PC-3 (cell line): ENCODE measurements around the gene CDK18. TPM values are rescaled to one million over a fixed set of nuclear protein-coding genes. Genes with fewer than 3 reads are reported as not detected.

Source experiments
- ATAC-seq: fragments of 200-7000 bp; cut with Tn5 transposase; 2 replicates; pipeline ENCODE4 v1.9.1; 2020; ENCODE audit warnings: mild to moderate bottlenecking, moderate library complexity
- BruUV-seq: library from RNA; stranded (reverse); fragments of 400-500 nt; replicated peaks from 2 replicates; lab custom pipeline; 2021; lab: Mats Ljungman, UMichigan
- CTCF ChIA-PET: fragments of 300-600 bp; sonication (Branson Sonifier 250); formaldehyde crosslinking; loops from one replicate; lab custom pipeline; 2022; ENCODE audit warnings: antibody characterized with exemption; lab: Charles Lee
- POLR2A ChIA-PET: fragments of 300-600 bp; sonication (Branson Sonifier 250); formaldehyde crosslinking; loops from one replicate; lab custom pipeline; 2022; ENCODE audit warnings: antibody characterized with exemption; ENCODE audit not compliant: unreplicated experiment; lab: Charles Lee
- DNase-seq: peaks from one replicate; pipeline ENCODE4 v3.0.0-alpha.2; 2015
- H2AFZ ChIP-seq: fragments of 300-600 bp; sonication (generic); 2 replicates; pipeline ENCODE4 v1.6.0; 2016; ENCODE audit warnings: antibody characterized with exemption, low read length
- H3F3A ChIP-seq: fragments of 300-600 bp; sonication (generic); one replicate; pipeline ENCODE4 v1.6.0; 2017; ENCODE audit warnings: antibody characterized with exemption, low read length, control low read depth, mild to moderate bottlenecking; ENCODE audit not compliant: unreplicated experiment
- H3K27ac ChIP-seq: fragments of 300-600 bp; sonication (generic); 2 replicates; pipeline ENCODE4 v1.5.1; 2016; ENCODE audit warnings: mild to moderate bottlenecking, low read length
- H3K27me3 ChIP-seq: fragments of 300-600 bp; sonication (generic); 2 replicates; pipeline ENCODE4 v1.6.1; 2016; ENCODE audit warnings: low read length, mixed read lengths
- H3K36me3 ChIP-seq: fragments of 300-600 bp; sonication (generic); 2 replicates; pipeline ENCODE4 v1.6.1; 2016; ENCODE audit warnings: low read depth, mixed run types, low read length, mixed read lengths
- H3K4me1 ChIP-seq: fragments of 300-600 bp; sonication (generic); 2 replicates; pipeline ENCODE4 v1.5.1; 2016; ENCODE audit warnings: low read length; ENCODE audit not compliant: insufficient read depth
- H3K4me2 ChIP-seq: fragments of 300-600 bp; sonication (generic); 2 replicates; pipeline ENCODE4 v1.6.0; 2016; ENCODE audit warnings: low read length
- H3K4me3 ChIP-seq: fragments of 300-600 bp; sonication (generic); 2 replicates; pipeline ENCODE4 v1.5.1; 2016; ENCODE audit warnings: mild to moderate bottlenecking, low read length, mixed read lengths
- H3K79me2 ChIP-seq: fragments of 300-600 bp; sonication (generic); 2 replicates; pipeline ENCODE4 v1.6.1; 2017; ENCODE audit warnings: low read length, mixed read lengths
- H3K9ac ChIP-seq: fragments of 300-600 bp; sonication (generic); 2 replicates; pipeline ENCODE4 v1.6.0; 2016; ENCODE audit warnings: mild to moderate bottlenecking, low read length
- H3K9me2 ChIP-seq: fragments of 300-600 bp; sonication (generic); replicated peaks from 2 replicates; pipeline ENCODE4 v1.6.1; 2016; ENCODE audit warnings: mixed run types, low read length, mixed read lengths
- H3K9me3 ChIP-seq: fragments of 300-600 bp; sonication (generic); 2 replicates; pipeline ENCODE4 v1.6.1; 2016; ENCODE audit warnings: low read length, mixed read lengths
- H4K20me1 ChIP-seq: fragments of 300-600 bp; sonication (generic); 2 replicates; pipeline ENCODE4 v1.6.1; 2016; ENCODE audit warnings: low read length, mixed read lengths
- EZH2 ChIP-seq: fragments of 300-600 bp; sonication (generic); IDR thresholded peaks from one replicate; pipeline ENCODE4 v1.6.1; 2017; ENCODE audit warnings: antibody characterized with exemption, mild to moderate bottlenecking, low read length; ENCODE audit not compliant: unreplicated experiment
- EZH2phosphoT487 ChIP-seq: fragments of 300-600 bp; sonication (generic); IDR thresholded peaks from 2 replicates; pipeline ENCODE4 v1.6.1; 2018; ENCODE audit warnings: mild to moderate bottlenecking, antibody characterized with exemption, low read length, borderline replicate concordance
- intact Hi-C: fragments of 100-400 bp; cut with micrococcal nuclease; formaldehyde crosslinking; loops from 2 replicates; pipeline ENCODE4 v1.9.0; 2023
- total RNA-seq: library from RNA; depleted of rRNA; stranded (reverse); fragments of >200 nt; gene quantifications from 2 replicates; pipeline ENCODE4 v1.2.3, GENCODE V29; 2014
- TF ChIP-seq, protein P1 (sequence below): fragments of 300-600 bp; sonication (generic); conservative IDR thresholded peaks from 2 replicates; pipeline ENCODE4 v1.5.1; 2017; ENCODE audit warnings: antibody characterized with exemption, low read depth, mild to moderate bottlenecking, low read length

The CDK18 gene
- total RNA-seq, 1 experiment from 2014 or later, result 13.2 TPM

DNA sequence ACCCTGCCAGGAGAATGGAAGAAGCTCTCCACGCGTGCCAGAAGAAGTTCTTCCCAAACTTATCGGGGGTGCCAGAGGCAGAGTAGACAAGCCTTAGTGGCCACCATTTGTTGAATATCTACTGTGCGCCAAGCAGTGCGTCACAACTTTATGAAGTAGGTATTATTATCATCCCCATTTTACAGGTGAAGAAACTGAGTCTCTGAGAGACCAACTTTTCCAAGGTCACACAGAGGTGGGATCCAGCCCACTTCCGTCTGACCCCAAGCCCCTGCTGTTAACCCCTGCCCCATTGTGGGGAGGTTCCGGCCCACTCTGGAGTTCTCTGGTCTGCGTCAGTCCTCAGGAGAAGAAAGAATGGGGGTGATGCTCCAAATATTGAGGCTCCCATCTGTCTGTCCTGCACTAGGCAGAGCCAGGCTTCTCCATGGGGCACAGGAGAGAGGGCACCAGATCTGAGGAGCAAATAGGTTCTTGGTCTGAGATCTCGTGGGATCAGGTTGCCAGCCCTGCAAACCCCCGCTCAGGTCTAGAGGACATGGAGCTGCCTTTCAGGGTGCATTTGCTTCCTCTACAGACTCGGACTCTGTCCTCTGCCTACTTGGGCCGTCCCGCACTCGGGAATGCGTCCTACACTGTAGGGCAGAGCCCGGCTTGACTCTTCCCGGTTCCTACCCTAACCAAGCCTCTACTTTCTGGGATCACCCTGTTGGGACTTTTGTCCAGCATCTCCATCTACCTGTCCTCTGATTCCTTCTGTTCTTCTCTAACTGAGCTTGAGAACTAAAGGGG lies 2.1 kb downstream of the CDK18 start:
- no peak overlapping the region for H3K4me3 ChIP-seq
- no peak for ATAC-seq
- no peak for TF ChIP-seq EZH2phosphoT487
- TF ChIP-seq, protein P1, sequence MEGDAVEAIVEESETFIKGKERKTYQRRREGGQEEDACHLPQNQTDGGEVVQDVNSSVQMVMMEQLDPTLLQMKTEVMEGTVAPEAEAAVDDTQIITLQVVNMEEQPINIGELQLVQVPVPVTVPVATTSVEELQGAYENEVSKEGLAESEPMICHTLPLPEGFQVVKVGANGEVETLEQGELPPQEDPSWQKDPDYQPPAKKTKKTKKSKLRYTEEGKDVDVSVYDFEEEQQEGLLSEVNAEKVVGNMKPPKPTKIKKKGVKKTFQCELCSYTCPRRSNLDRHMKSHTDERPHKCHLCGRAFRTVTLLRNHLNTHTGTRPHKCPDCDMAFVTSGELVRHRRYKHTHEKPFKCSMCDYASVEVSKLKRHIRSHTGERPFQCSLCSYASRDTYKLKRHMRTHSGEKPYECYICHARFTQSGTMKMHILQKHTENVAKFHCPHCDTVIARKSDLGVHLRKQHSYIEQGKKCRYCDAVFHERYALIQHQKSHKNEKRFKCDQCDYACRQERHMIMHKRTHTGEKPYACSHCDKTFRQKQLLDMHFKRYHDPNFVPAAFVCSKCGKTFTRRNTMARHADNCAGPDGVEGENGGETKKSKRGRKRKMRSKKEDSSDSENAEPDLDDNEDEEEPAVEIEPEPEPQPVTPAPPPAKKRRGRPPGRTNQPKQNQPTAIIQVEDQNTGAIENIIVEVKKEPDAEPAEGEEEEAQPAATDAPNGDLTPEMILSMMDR, result no peak
- no peak for TF ChIP-seq EZH2

DNA sequence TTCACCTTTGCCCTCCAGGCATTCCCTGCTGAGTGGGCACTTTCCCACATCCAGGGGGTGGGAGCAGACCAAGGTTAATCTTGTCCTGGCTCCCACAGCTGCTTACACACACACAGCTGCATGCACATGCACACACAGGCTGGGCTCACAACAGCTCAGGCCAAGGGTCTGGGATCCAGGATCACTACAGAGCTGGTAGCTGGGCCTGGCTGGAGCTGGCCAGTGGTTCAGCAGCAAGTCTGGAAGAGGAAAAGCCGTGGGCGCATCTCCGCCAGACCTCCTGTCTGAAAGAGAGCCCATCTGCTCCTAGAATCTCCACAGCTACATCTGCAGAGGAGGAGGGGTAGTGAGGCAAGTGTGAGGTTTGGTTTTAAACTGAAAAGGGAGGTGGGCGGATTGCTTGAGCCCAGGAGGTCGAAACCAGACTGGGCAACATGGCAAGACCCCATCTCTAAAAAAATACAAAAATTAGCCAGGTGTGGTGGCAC lies 3.8 kb downstream of the CDK18 start:
- Histone ChIP-seq H4K20me1 (no peaks in the 10 kb centered on the region), H3K4me1 (peaks cover 21% of the 10 kb centered on the region), H3K36me3 (no peaks in the 10 kb centered on the region), H3K9ac (no peak overlapping the region), H3K9me2 (no peaks in the 10 kb centered on the region), H2AFZ (no peak overlapping the region), H3K27ac (no peak overlapping the region), H3K79me2 (peaks cover 11% of the 10 kb centered on the region), H3K4me2 (no peak overlapping the region), H3K9me3 (no peaks in the 10 kb centered on the region), H3F3A (no peaks in the 10 kb centered on the region), H3K27me3 (no peaks in the 10 kb centered on the region), H3K4me3 (no peak overlapping the region)
- ChIA-PET POLR2A (no interaction called here), CTCF (no interaction called here)
- BruUV-seq, result no TSS peak
- intact Hi-C loops, result no loop called here
- TF ChIP-seq, protein P1, result no peak
- TF ChIP-seq EZH2, result no peak
- TF ChIP-seq EZH2phosphoT487, result no peak
- ATAC-seq (no peak), DNase-seq (no peak)

More for the DNA sequence above, 2.1 kb downstream of the CDK18 start:
- no peaks in the 10 kb centered on the region for H4K20me1 ChIP-seq
- H2AFZ ChIP-seq, result no peak overlapping the region
- H3F3A ChIP-seq, result no peaks in the 10 kb centered on the region
- intact Hi-C loops, result no loop called here
- H3K27ac ChIP-seq, result no peak overlapping the region
- ChIA-PET POLR2A (no interaction called here), CTCF (interaction anchor here (0.6 to 1.1 kb wide), 2 partner anchors 18 to 21 kb away, joined by 5 read pairs; no protein-coding TSS in a partner anchor)
- H3K9ac ChIP-seq, result no peak overlapping the region
- no peaks in the 10 kb centered on the region for H3K27me3 ChIP-seq
- H3K79me2 ChIP-seq, result peaks cover 11% of the 10 kb centered on the region
- DNase-seq, result no peak
- no peaks in the 10 kb centered on the region for H3K9me2 ChIP-seq
- peaks cover 14% of the 10 kb centered on the region for H3K4me1 ChIP-seq
- H3K36me3 ChIP-seq, result no peaks in the 10 kb centered on the region
- H3K9me3 ChIP-seq, result no peaks in the 10 kb centered on the region
- no TSS peak for BruUV-seq
- no peak overlapping the region for H3K4me2 ChIP-seq
